ENCODE results near the gene GLYATL3.

GLYATL3 gene

DNA sequence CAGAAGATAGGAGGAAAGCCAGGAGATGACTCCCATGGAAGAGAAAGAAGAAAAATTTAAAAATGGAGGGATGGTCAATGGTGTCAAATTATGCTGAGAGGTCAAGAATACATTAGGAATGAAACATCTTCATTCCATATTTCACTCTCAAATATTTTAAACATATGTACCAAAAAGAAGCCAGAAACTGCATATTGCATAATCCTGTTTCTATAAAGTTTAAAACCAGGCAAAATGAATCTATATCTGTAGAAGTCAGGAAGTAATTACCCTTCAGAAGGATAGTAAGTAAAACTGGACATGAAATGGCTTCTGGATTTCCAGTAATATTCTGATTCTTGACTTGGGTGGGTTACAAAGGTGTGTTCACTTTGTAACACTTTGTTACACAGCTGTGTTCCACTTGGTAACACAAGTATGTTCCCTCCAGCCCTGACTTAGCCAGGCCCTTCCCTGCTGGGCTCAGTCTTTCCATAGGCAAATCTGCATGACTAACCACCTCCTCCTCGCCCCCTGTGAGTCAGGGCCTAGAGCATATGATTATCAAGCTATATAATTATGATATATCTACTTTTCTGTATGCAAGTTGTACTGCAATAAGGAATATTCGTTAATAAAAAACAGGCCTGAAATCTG lies 30.5 kb downstream of the GLYATL3 start:
- TF ChIP-seq, protein P1, sequence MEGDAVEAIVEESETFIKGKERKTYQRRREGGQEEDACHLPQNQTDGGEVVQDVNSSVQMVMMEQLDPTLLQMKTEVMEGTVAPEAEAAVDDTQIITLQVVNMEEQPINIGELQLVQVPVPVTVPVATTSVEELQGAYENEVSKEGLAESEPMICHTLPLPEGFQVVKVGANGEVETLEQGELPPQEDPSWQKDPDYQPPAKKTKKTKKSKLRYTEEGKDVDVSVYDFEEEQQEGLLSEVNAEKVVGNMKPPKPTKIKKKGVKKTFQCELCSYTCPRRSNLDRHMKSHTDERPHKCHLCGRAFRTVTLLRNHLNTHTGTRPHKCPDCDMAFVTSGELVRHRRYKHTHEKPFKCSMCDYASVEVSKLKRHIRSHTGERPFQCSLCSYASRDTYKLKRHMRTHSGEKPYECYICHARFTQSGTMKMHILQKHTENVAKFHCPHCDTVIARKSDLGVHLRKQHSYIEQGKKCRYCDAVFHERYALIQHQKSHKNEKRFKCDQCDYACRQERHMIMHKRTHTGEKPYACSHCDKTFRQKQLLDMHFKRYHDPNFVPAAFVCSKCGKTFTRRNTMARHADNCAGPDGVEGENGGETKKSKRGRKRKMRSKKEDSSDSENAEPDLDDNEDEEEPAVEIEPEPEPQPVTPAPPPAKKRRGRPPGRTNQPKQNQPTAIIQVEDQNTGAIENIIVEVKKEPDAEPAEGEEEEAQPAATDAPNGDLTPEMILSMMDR (IDR thresholded peaks at IDR 0.05; ENCODE audit: extremely low read depth, insufficient read depth, missing control alignments), result no peak
- in situ Hi-C loops (cut with MboI; ENCODE audit: low pct_unique_long_range_greater_than_20kb, low sequenced_read_pairs, unreplicated experiment), result no loop called here
- DNase-seq (ENCODE audit: low spot score), result no peak

DNA sequence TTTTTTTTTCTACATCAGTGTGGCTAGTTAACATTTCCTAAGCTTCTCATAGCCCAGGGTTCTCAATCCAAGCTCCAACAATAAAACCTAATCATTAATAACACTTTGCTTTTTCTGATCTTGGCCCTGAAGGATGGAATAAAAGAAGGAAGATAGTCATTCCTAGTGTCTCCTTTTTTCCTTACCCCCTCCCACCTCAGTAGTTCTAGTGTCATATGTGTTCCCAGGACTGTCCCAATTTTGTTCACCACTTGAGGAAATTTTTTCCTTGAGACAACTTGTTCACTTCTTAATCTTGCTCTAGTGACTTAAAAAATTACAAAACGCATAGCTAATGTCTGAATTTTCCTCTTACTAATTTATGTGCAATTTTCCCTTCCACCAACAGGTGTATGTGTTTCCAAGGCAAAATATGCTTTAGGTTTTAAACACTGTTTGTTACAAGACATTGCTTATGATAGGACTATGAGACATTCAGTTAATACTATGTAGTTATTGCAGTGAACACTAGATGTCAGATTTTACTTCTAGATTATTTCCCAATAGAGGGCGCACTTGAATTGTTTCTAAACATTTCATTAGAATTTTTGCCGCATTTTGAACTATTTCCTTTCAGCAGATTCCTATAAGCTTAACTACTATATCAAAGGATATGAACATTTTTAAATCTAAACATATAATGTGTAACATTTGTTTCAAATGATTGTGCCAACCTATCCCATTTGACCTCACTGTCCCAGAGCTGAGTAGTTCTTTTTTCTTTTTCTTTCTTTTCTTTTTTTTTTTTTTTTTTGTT lies 32.2 kb downstream of the GLYATL3 start:
- TF ChIP-seq, protein P1 (IDR thresholded peaks at IDR 0.05; ENCODE audit: extremely low read depth, insufficient read depth, missing control alignments), result peak; percentile 85
- peak; percentile 33 for DNase-seq (ENCODE audit: low spot score)
- in situ Hi-C loops (cut with MboI; ENCODE audit: low pct_unique_long_range_greater_than_20kb, low sequenced_read_pairs, unreplicated experiment), result no loop called here

DNA sequence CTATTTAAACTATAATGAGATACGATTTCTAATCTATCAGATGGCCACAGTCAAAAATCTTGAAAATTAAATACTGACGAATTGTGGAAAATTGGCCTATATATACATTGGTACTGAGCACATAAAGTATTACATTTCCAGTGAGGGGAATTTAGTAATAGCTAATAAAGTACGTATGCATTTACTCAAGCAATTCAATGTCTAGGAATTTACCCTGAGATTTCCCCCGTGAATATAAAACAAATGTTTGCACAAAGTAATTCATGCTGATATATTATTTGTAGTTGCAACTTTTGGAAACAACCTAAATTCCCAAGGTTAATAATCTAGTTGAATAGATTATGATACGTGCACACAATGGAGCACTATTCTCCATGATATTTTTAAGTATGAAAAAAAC lies 36.1 kb downstream of the GLYATL3 start:
- in situ Hi-C loops (cut with MboI; ENCODE audit: low pct_unique_long_range_greater_than_20kb, low sequenced_read_pairs, unreplicated experiment), result no loop called here
- TF ChIP-seq, protein P1 (IDR thresholded peaks at IDR 0.05; ENCODE audit: extremely low read depth, insufficient read depth, missing control alignments), result no peak
- no peak for DNase-seq (ENCODE audit: low spot score)

DNA sequence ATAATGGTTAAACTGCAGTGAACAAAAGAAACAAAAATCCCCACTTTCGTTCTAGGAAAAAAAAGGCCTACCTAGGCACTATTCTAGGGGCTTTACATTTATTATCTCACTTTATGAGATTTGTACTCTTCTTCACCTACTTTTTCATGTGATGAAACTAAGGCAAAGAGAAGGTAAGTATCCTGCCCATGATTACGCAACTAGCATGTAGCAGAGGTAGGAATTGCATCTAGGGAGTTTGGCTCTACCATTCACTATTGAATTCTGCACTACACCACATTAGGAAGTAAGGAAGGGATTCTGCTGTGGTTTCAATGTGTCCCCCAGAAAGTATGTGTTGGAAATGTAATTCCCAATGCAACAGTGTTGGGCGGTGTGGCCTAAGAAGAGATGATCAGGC lies 39.4 kb downstream of the GLYATL3 start:
- in situ Hi-C loops (cut with MboI; ENCODE audit: low pct_unique_long_range_greater_than_20kb, low sequenced_read_pairs, unreplicated experiment), result no loop called here
- TF ChIP-seq, protein P1 (IDR thresholded peaks at IDR 0.05; ENCODE audit: extremely low read depth, insufficient read depth, missing control alignments), result no peak
- DNase-seq (ENCODE audit: low spot score), result no peak

DNA sequence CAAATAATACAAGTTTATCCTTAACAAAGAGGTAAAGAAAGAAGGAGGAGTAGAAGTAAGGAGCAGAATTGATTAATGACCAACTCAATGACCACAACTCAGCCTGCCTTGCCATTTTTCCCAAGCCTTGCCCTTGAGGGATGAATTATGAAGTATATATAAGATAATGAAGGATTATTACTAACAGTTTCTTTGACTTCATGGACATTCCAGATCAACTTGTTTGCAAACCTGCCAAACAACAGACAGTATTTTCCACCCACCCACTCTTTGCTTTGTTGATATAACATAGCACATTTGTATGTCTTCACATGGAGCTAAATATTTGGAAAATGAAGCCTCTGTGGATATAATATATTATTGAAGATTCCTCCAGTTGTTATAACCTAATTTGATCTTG lies 40.9 kb downstream of the GLYATL3 start:
- TF ChIP-seq, protein P1 (IDR thresholded peaks at IDR 0.05; ENCODE audit: extremely low read depth, insufficient read depth, missing control alignments), result no peak
- in situ Hi-C loops (cut with MboI; ENCODE audit: low pct_unique_long_range_greater_than_20kb, low sequenced_read_pairs, unreplicated experiment), result no loop called here
- no peak for DNase-seq (ENCODE audit: low spot score)

DNA sequence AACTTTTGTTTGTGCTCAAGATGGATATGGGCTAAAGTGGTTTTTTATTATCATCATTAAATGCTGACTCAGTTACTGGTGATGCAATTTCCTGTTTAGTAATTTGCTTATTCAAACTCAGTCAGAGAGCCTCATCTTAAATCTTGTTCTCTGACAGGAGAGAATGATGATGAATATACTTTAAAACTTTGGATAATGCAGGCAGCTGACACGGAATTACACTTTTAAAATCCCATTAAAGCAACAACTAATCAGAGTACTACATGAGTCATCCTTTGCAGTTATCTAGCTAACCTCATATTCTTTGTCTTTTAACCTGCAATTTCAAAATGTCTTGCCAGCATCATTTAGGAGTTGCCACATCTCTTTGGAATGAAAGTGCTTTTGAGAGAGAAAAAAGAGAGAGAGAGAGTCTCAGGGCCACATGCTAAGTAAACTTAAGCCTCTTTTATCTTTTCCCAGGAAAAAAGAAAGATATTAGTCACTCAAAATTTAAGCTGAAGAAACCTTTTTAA lies 41.5 kb downstream of the GLYATL3 start:
- in situ Hi-C loops (cut with MboI; ENCODE audit: low pct_unique_long_range_greater_than_20kb, low sequenced_read_pairs, unreplicated experiment), result no loop called here
- DNase-seq (ENCODE audit: low spot score), result no peak
- TF ChIP-seq, protein P1 (IDR thresholded peaks at IDR 0.05; ENCODE audit: extremely low read depth, insufficient read depth, missing control alignments), result no peak
